Activated naive CD4-positive, alpha-beta T cell (primary cell): ENCODE results near the gene TRAPPC2B.

Experiments used
- DNase-seq, 4 experiments: peaks; one replicate each; lab custom pipeline; 2025; lab: John Stamatoyannopoulos, UW

TRAPPC2B gene

DNA sequence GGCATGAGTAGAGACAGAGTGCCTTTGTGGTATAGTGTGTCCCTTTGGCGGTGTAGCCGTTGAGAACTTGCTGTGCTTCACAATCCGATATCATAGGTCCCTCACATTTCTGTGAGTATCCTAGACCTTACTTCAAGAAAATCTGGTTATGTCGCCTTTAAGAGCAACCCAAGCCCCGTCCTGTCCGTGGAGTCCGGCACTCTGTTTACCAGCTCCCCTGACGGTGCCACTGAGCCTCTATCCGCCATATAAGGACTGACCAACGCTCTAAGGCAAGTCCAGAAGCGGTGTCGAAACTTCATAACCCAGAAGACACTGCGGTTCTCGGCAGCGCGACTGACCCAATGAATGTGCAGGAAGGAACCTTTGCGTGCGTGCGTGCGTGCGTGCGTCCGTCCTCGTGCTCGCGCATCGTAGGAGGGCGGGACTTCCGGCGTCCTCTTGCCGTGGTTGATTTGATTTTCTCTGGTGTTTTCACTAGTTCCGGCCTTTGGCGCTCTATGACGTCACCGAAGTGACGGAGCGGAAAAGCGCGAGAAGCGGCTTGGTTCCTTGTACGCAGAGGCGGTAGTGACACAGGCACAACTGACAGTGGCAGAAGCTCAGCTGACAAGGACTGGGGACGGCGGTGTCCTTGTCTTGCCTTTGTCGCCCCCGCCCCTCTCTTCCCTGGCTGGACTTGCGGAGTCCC, at the start of gene TRAPPC2B, which contains the start of gene ZNF547:
TSS of gene TRAPPC2B (plus strand) at position 555 of the 691 bp plus-strand sequence. CDS start 1,283 bp downstream, outside the sequence.
TSS of gene ZNF547 (plus strand) at position 555 of the 691 bp plus-strand sequence. CDS start 5,005 bp downstream, outside the sequence.
- DNase-seq = peak; percentile 90 to 96 (median 95)

DNA sequence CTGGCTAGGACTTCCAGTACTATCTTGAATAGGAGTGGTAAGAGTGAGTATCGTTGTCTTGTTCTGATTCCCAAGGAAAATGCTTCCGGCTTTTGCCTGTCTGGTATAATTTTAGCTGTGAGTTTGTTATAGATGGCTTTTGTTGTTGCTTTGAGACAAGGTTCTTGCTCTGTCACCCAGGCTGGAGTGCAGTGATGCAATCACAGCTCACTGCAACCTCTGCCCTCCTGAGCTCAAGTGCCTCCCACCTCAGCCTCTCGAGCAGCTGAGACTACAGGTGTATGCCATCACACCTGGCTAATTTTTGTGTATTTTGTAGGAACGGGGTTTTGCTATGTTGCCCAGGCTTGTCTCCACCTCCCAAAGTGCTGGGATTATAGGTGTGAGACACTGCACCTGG, 49.2 kb upstream of the TRAPPC2B start:
- DNase-seq = no peak

DNA sequence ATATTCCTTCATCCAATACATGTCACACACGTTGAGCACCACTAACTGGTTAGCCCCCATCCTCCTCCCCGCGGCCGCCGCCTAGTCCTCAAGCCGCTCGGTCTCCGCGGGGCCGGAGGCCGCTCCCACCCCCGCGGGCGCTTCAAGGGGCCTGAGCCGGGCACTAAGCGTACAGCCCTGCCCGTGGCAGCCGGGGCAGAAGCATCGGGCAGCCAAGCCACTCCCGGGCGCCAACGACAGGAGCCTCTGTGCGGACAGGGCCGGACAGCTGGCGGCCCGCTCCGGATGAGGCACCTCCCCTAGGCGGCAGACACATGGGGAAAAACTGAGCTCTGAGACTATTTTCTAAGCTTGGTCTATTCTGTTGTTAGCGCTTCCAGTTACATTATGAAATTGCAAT, 45.8 kb upstream of the TRAPPC2B start:
- no peak for DNase-seq

DNA sequence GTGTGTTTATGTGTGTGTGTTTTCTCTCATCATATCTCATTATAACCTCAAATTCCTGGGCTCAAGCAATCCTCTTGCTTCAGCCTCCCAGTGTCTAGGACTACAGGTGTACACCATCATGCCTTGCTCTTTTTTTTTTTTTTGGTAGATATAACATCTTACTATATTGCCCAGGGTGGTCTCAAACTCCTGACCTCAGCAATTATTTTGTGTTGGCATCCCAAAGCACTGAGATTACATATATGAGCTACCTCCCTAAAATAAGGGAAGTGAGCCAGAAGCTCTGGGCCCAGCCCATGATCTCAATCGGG, 43.5 kb upstream of the TRAPPC2B start:
- DNase-seq = no peak

DNA sequence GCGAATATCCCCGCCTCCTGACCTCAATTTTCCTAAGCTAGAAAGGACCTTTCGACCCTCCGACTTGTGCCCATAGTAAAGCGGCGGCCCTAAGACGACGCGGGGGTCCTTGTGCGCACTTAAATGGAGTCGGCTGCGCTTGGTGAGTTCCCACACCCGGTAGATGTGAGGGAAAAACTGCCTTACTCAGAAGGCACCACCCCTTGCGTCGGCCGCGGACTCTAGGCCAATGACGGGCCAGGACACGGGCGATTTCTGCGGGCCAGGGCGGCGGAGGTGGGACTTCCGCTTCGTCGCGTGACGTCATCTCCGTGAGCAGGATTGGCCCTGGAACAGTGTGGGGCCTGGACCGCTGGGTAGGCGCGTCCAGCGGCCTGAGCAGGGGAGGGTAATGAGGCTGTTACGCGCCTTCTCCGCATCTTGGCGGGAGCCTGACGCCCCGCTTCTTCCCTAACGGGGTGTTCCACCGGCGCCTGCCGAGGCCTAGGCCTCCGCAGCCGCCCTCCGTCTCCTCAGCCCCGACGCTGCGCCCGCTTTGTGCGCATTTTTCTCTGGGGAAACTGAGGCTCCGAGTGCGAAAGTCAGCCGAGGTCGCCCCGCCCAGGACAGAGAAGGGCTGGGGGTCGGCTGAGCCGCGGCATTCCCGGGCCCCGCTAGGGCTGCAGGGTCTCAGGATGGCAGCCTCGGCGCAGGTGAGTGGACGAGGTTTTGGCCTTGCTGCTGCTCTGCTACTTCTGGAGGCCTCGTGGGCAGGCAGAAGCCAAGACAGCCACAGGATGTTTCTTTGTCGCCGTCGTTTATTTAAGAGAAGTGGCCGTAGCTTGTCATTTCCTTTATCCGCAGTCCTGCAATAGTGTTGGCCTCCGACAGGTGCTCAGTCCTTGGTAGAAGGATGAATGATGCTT, 42.9 kb upstream of the TRAPPC2B start, which contains the start of gene ZNF543:
TSS of gene ZNF543 (plus strand) at position 293 of the 905 bp plus-strand sequence. CDS start at position 675, 382 bp downstream.
- peak; percentile 81 to 86 (median 83) for DNase-seq

GRCh38 chr19:57321116-57321515, 42.2 kb upstream of the TRAPPC2B start:
- no peak for DNase-seq

DNA sequence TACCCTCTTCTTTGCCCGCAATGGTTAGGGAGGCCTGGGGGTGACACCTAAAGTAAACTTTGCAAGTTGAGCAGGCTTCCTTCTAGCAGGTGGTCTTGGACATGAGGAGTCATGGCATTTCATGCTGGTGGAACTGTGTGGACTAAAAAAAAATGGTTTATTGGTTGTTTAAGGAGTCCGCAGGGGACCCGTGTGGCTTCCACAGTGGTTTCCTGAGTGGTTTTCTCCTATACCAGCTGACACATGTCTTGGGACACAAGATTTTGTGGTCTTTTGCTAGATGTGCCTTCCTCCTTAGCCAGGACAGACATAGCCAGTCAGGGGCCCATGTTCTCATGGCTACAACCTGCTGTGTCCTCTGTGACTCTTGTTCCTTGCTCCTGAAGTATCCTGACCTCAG, 41.6 kb upstream of the TRAPPC2B start:
- DNase-seq = no peak

- no peak for DNase-seq
Observed at GRCh38 chr19:57324992-57325391, 38.4 kb upstream of the TRAPPC2B start.

DNA sequence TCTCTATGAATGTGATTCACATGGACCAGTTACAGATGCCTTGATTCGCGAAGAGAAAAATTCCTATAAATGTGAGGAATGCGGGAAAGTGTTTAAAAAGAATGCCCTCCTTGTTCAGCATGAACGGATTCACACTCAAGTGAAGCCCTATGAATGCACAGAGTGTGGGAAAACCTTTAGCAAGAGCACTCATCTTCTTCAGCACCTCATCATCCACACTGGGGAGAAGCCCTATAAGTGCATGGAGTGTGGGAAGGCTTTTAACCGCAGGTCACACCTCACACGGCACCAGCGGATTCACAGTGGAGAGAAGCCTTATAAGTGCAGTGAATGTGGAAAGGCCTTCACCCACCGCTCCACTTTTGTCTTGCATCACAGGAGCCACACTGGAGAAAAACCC, 35.4 kb upstream of the TRAPPC2B start:
- DNase-seq = no peak

DNA sequence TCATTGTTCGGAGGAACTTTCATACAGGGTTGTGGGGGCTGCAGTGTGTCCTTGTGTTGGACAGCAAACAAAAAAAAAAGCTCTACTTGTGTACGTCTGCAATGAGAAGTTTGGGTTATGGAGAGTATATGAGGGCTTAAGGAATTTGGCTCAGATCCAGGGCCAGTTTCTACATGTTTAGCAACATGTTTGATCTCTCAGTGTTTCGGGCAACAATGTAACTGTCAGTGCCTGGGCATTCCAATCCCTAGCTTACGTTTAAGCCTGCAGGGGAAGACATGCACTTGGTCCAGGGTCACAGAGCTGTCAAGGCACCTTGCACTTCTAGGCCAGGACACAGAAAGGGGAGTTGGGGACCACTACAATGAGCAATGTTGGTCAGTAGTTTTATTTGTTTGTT, 29.2 kb upstream of the TRAPPC2B start:
- DNase-seq = no peak

- no peak for DNase-seq
Observed at GRCh38 chr19:57338877-57339276, 24.5 kb upstream of the TRAPPC2B start.

- no peak for DNase-seq
Observed at GRCh38 chr19:57342582-57342981, 20.8 kb upstream of the TRAPPC2B start.

GRCh38 chr19:57348136-57348535, 15.2 kb upstream of the TRAPPC2B start:
- DNase-seq = no peak

- peak; percentile 50 to 66 (median 60) for DNase-seq
Observed at GRCh38 chr19:57350877-57351805, 12.2 kb upstream of the TRAPPC2B start, which contains the start of gene ZNF304. ZNF304 (plus strand) TSS chr19:57351271; CDS start chr19:57351665, 394 bp downstream.

- DNase-seq = no peak
Observed at GRCh38 chr19:57351867-57352266, 11.5 kb upstream of the TRAPPC2B start.

DNA sequence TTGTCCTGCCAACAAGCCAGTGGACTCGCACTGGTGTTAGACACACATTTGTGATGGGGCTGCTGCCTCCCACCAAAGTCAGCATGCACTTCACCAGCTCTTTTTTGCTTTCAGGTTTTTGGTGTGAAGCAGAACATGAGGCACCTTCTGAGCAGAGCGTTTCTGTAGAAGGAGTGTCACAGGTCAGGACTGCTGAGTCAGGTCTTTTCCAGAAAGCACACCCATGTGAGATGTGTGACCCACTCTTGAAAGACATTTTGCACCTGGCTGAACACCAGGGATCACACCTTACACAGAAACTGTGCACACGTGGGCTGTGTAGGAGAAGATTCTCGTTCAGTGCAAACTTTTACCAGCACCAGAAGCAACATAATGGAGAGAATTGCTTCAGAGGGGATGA, 7.4 kb upstream of the TRAPPC2B start:
- no peak for DNase-seq

DNA sequence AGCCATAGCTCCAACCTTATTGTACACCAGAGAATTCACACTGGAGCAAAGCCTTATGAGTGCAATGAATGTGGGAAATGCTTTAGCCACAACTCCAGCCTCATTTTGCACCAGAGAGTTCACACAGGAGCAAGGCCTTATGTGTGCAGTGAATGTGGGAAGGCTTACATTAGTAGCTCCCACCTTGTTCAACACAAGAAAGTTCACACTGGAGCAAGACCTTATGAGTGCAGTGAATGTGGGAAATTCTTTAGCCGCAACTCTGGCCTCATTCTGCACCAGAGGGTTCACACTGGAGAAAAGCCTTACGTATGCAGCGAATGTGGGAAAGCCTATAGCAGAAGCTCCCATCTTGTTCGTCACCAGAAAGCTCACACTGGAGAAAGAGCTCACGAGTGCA, 5.9 kb upstream of the TRAPPC2B start:
- no peak for DNase-seq

DNA sequence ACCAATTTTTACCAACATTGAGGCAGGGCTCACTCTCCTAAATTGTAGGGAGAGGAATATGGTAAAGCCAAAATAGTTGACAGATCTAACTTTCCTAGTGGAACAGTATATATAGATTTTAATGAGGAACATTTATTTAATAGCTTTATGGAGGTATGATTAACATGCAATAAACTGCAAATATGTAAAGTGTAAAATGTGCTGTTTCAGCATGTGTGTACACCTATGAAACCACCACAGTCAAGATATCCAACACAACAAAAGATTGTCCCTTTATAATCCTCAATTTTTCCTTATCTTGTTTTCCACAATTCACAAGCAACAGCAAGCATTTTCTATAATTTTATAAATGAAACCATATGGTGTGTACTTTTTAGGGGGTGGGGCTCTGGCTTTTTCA, 4.1 kb upstream of the TRAPPC2B start:
- DNase-seq = no peak

GRCh38 chr19:57362419-57362818, 932 bp upstream of the TRAPPC2B start:
- DNase-seq = no peak

DNA sequence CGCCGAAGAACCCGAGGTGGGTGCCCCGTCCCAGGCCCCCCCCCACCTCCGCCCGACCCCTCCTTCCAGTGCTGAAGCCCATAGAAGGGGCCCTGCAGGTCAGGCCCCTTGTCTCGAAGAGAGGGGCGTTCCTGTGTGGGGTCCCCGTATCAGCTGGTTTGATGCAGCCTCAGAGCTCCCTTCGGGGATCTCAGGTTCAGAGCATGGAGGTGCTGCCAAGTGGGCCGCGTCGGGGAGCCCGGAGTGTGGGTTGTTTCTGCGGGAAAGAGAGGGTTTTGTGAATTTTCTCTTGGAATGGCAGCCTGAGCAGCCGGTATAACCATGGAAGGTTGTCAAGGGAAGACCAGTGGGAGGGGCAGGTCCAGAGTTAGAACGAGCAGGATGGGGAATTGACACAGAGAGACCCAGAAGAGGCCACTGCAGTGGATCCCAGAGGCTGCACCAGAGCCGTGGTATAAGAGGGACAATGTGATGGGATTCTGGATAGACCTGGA, 384 bp downstream of the TRAPPC2B start:
- peak in 2 of 4 experiments; percentile 25 to 31 for DNase-seq

GRCh38 chr19:57366776-57367175, 3.4 kb downstream of the TRAPPC2B start:
- DNase-seq = no peak

- DNase-seq = no peak
Observed at GRCh38 chr19:57374179-57374578, 10.8 kb downstream of the TRAPPC2B start.
